K562 (cell line): ENCODE measurements around the gene RTL5. TPM values are rescaled to one million over a fixed set of nuclear protein-coding genes. Genes with fewer than 3 reads are reported as not detected.

Source experiments
- ATAC-seq: fragments of 200-7000 bp; cut with Tn5 transposase; 3 replicates; pipeline ENCODE4 v1.9.1; 2020; ENCODE audit warnings: moderate library complexity
- BruUV-seq: library from RNA; stranded (reverse); fragments of 400-500 nt; replicated peaks from 2 replicates; lab custom pipeline; 2021; lab: Mats Ljungman, UMichigan
- CTCF ChIA-PET: fragments of 300-600 bp; formaldehyde crosslinking; extraction: SDS; loops from one replicate; lab custom pipeline; 2021; ENCODE audit warnings: low intra/inter-chr PET ratio; lab: Yijun Ruan, JAX
- POLR2A ChIA-PET: fragments of 300-600, 350-650 bp; sonication (Branson Sonifier 250); formaldehyde crosslinking; extraction: SDS; loops from one replicate; lab custom pipeline; 2021; ENCODE audit warnings: antibody characterized with exemption, inconsistent platforms; lab: Yijun Ruan, JAX
- DNase-seq, 4 experiments: peaks; one replicate each; pipeline versions ENCODE4 v3.0.0 to v3.0.0-alpha.2; 2011 to 2018; ENCODE audit warnings: low spot score in 3 of 4, mixed read lengths in 3 of 4; ENCODE audit errors: extremely low read depth in 1 of 4
- FAIRE-seq: peaks from 2 replicates; lab custom pipeline; 2011; peaks lifted over from hg19 to GRCh38; lab: Jason Lieb, UNC
- H2AFZ ChIP-seq: 2 replicates; pipeline ENCODE4 v1.6.0; 2011; ENCODE audit warnings: low read depth, low read length, control low read depth, inconsistent platforms
- H3K27ac ChIP-seq: fragments of 200-600 bp; 3 replicates; pipeline ENCODE4 v1.8.0; 2011; ENCODE audit warnings: low read depth, mild to moderate bottlenecking, control low read depth, inconsistent platforms, low read length, moderate library complexity, mixed read lengths; ENCODE audit errors: extremely low read depth
- H3K27me3 ChIP-seq, 2 experiments: fragments of 300-600 bp in 1 of 2; 2 replicates in 1 of 2; 3 replicates in 1 of 2; pipeline versions ENCODE4 v1.6.0 to v1.8.0; 2011; ENCODE audit warnings: inconsistent platforms in 2 of 2, low read length in 2 of 2, mild to moderate bottlenecking in 1 of 2, mixed read lengths in 1 of 2, moderate library complexity in 1 of 2; ENCODE audit not compliant: control insufficient read depth in 2 of 2, insufficient read depth in 2 of 2
- H3K36me3 ChIP-seq: fragments of 300-600 bp; 3 replicates; pipeline ENCODE4 v1.8.0; 2011; ENCODE audit warnings: mild to moderate bottlenecking, low read length, inconsistent platforms; ENCODE audit not compliant: control insufficient read depth, insufficient read depth
- H3K4me1 ChIP-seq, 2 experiments: fragments of 200-600 bp in 1 of 2; replicated peaks in 1 of 2; 2 replicates in 1 of 2; 3 replicates in 1 of 2; pipeline versions ENCODE4 v1.5.1 to v1.8.0; 2011; ENCODE audit warnings: inconsistent platforms in 2 of 2, low read length in 2 of 2, mild to moderate bottlenecking in 1 of 2, mixed read lengths in 1 of 2, moderate library complexity in 1 of 2; ENCODE audit not compliant: control insufficient read depth in 2 of 2, insufficient read depth in 2 of 2
- H3K4me2 ChIP-seq: 2 replicates; pipeline ENCODE4 v1.6.1; 2011; ENCODE audit warnings: low read length, control low read depth, inconsistent platforms, mixed read lengths; ENCODE audit not compliant: insufficient read depth
- H3K4me3 ChIP-seq: fragments of 200-600 bp; sonication (generic), shearing (Covaris generic); 2 replicates; pipeline ENCODE4 v1.5.1; 2016; ENCODE audit warnings: control low read depth, inconsistent platforms
- H3K79me2 ChIP-seq: fragments of 200-600 bp; 3 replicates; pipeline ENCODE4 v1.8.0; 2011; ENCODE audit warnings: low read length, inconsistent platforms; ENCODE audit not compliant: control insufficient read depth, insufficient read depth
- H3K9ac ChIP-seq, 2 experiments: 2 replicates each; pipeline versions ENCODE4 v1.6.0 to v1.6.1; 2011; ENCODE audit warnings: low read depth in 2 of 2, low read length in 2 of 2, control low read depth in 1 of 2, inconsistent platforms in 1 of 2, mild to moderate bottlenecking in 1 of 2, mixed read lengths in 1 of 2; ENCODE audit not compliant: insufficient read depth in 1 of 2
- H3K9me1 ChIP-seq: one replicate; pipeline ENCODE4 v1.6.0; 2011; ENCODE audit warnings: inconsistent platforms, mild to moderate bottlenecking, low read length, moderate library complexity; ENCODE audit not compliant: control insufficient read depth, insufficient read depth
- H3K9me3 ChIP-seq: replicated peaks from 2 replicates; pipeline ENCODE4 v1.5.1; 2011; ENCODE audit warnings: low read depth, low read length, inconsistent platforms; ENCODE audit not compliant: control insufficient read depth, insufficient read depth
- H4K20me1 ChIP-seq: replicated peaks from 2 replicates; pipeline ENCODE4 v1.6.1; 2011; ENCODE audit warnings: low read length, inconsistent platforms, mixed read lengths; ENCODE audit not compliant: control insufficient read depth, insufficient read depth
- ATF3 ChIP-seq, 2 experiments: fragments of 450-650 bp in 1 of 2; sonication (generic) in 1 of 2; formaldehyde crosslinking in 1 of 2; IDR thresholded peaks in 1 of 2; conservative IDR thresholded peaks in 1 of 2; 2 replicates each; pipeline versions ENCODE4 v1.6.1 to v1.8.1; 2016 to 2023; ENCODE audit warnings: mild to moderate bottlenecking in 2 of 2, moderate library complexity in 2 of 2, inconsistent platforms in 1 of 2, missing genetic modification reagents in 1 of 2
- NCOA4 ChIP-seq: fragments of 450-650 bp; IDR thresholded peaks from 2 replicates; pipeline ENCODE4 v1.6.1; 2018; ENCODE audit warnings: mild to moderate bottlenecking; ENCODE audit not compliant: partially characterized antibody
- ZC3H8 ChIP-seq: fragments of 450-650 bp; IDR thresholded peaks from 2 replicates; pipeline ENCODE4 v1.6.1; 2017
- WGBS: fragments of 100-300 bp; shearing (Covaris generic); methylation state at CpG from one replicate; pipeline ENCODE4 v1.1.6; 2016; ENCODE audit warnings: low coverage, mixed read lengths; ENCODE audit not compliant: insufficient coverage; ENCODE audit errors: missing lambda C conversion rate; 5-methylcytosine and 5-hydroxymethylcytosine counted together
- in situ Hi-C: fragments of 300-500 bp; cut with MboI; formaldehyde crosslinking; loops from 4 replicates; pipeline ENCODE4 v1.15.0; 2018; ENCODE audit warnings: inconsistent platforms, mixed read lengths
- intact Hi-C: fragments of 100-400 bp; cut with micrococcal nuclease; formaldehyde crosslinking; loops from 2 replicates; pipeline ENCODE4 v1.14.2; 2022
- polyA plus RNA-seq, 8 experiments: library from polyadenylated mRNA; depleted of rRNA in 4 of 8; stranded (reverse) in 5 of 8; unstranded in 3 of 8; fragments of >200 nt; fragmentation: Nextera tagmentation in 2 of 8; fragmentation: Illumina TruSeq in 1 of 8; extraction: Ambion mirVana in 2 of 8; extraction: Trizol in 1 of 8; gene quantifications; 2 replicates each; pipeline versions ENCODE4 v1.2.1 to v1.2.3, GENCODE V29; 2011 to 2014; ENCODE audit warnings: inconsistent platforms in 1 of 8, missing spikeins in 1 of 8
- total RNA-seq, 7 experiments: library from RNA; depleted of rRNA in 6 of 7; stranded (reverse); fragments of >200 nt in 6 of 7; fragmentation: Illumina TruSeq in 2 of 7; extraction: Trizol in 2 of 7; gene quantifications; 2 replicates each; pipeline versions ENCODE4 v1.2.1 to v1.2.3, GENCODE V29; 2011 to 2021; ENCODE audit warnings: low replicate concordance in 1 of 7
- TF ChIP-seq, protein P1 (sequence below), 2 experiments: IDR thresholded peaks in 1 of 2; conservative IDR thresholded peaks in 1 of 2; 2 replicates each; pipeline ENCODE4 v1.6.1; 2016; ENCODE audit warnings: low read depth in 2 of 2, mild to moderate bottlenecking in 1 of 2, missing compliant biosample characterization in 1 of 2, missing genetic modification characterization in 1 of 2, moderate library complexity in 1 of 2

Gene RTL5
- total and polyA plus RNA-seq, 9 of the 15 experiments (the other 6 are each of a cell fraction or from before 2014, with no cell fraction given), result 0.03 TPM; not detected in 8

- TF ChIP-seq ATF3 (IDR thresholded peaks at IDR 0.05) (no peak), ATF3 (CRISPR knock-in tag; conservative IDR thresholded peaks at IDR 0.05) (no peak)
- TF ChIP-seq, protein P1, sequence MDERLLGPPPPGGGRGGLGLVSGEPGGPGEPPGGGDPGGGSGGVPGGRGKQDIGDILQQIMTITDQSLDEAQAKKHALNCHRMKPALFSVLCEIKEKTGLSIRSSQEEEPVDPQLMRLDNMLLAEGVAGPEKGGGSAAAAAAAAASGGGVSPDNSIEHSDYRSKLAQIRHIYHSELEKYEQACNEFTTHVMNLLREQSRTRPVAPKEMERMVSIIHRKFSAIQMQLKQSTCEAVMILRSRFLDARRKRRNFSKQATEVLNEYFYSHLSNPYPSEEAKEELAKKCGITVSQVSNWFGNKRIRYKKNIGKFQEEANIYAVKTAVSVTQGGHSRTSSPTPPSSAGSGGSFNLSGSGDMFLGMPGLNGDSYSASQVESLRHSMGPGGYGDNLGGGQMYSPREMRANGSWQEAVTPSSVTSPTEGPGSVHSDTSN (CRISPR knock-in tag; IDR thresholded peaks at IDR 0.05; ENCODE audit: low read depth), result no peak
- TF ChIP-seq, protein P1 (tag; conservative IDR thresholded peaks at IDR 0.05; ENCODE audit: low read depth), result peak; percentile 35; the same call in 1 of the 2 replicates
These were observed 50.0 kb downstream of the RTL5 start (continued) for GRCh38 chrX:72081605-72082320.

DNA sequence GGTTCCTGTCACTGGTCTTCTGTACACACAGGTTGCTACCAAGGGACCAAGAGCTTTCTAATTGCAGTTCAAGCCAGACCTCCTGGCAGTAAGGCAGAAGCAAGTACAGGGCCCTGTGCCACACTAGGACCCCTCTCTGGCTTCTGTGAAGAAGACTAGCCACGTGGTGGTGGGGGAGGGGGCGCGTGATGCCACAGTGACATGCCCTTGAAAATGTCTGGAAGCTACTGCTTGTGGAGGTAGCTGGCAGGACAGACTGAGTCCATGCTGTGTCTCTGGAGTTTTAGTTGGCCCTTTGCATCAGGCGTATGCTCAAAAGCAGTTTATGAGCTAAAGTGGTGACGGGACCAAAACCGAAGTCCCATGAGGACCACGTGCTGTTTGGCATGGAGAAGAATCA lies 50.9 kb downstream of the RTL5 start:
- DNase-seq (no peak), FAIRE-seq (no peak), ATAC-seq (no peak)
- H3K4me2 ChIP-seq, result no peak overlapping the region
- no peak overlapping the region for H3K4me3 ChIP-seq
- 0 out of 2 replicates have a peak, but pooled peaks cover 3% of the 10 kb centered on the region for H4K20me1 ChIP-seq
- H3K4me1 ChIP-seq, result no peaks in the 10 kb centered on the region
- POLR2A ChIA-PET, result no interaction called here
- no peaks in the 10 kb centered on the region for H3K9me3 ChIP-seq
- CTCF ChIA-PET, result no interaction called here
- no peak overlapping the region for H3K9ac ChIP-seq
- in situ Hi-C loops, result no loop called here
- TF ChIP-seq ZC3H8 (no peak), NCOA4 (no peak)
- H2AFZ ChIP-seq, result no peak overlapping the region
- 4% methylated on average over 7 of the region's 7 CpGs for WGBS
- H3K79me2 ChIP-seq, result no peaks in the 10 kb centered on the region
- intact Hi-C loops, result no loop called here
- no TSS peak for BruUV-seq
- H3K27ac ChIP-seq, result no peak overlapping the region
- no peaks in the 10 kb centered on the region for H3K9me1 ChIP-seq
- H3K27me3 ChIP-seq, result peaks cover 0 to 44% of the 10 kb centered on the region in 2 experiments; a peak in 3 of 5 replicates
- no peaks in the 10 kb centered on the region for H3K36me3 ChIP-seq
